DND-41 (cell line): ENCODE data around the gene NDRG4.

Source experiments
- CTCF ChIP-seq: IDR thresholded peaks from 2 replicates; pipeline ENCODE4 v1.5.1; 2012; ENCODE audit warnings: borderline replicate concordance, low read length, moderate library complexity, mild to moderate bottlenecking; ENCODE audit not compliant: poor library complexity, severe bottlenecking; ENCODE audit errors: extremely low read depth
- EZH2 ChIP-seq: IDR thresholded peaks from 3 replicates; pipeline ENCODE4 v1.6.1; 2012; ENCODE audit warnings: borderline replicate concordance, low read depth, mild to moderate bottlenecking, moderate library complexity, low read length, inconsistent platforms; ENCODE audit not compliant: severe bottlenecking

GRCh38 chr16:58501242-58502131 lies 1.5 kb downstream of the NDRG4 start:
- TF ChIP-seq CTCF: no peak
- no peak for TF ChIP-seq EZH2
